KG1 (cell line): ENCODE results near the gene IGF1R.
"Not testable (repeated sequence)": the region's sequence is repeated elsewhere in the genome, so short reads cannot be mapped to it uniquely, and the experiment has no call there.

Source experiments
- DNase-seq: peaks from one replicate; lab custom pipeline; 2025; lab: John Stamatoyannopoulos, UW

The IGF1R gene

DNA sequence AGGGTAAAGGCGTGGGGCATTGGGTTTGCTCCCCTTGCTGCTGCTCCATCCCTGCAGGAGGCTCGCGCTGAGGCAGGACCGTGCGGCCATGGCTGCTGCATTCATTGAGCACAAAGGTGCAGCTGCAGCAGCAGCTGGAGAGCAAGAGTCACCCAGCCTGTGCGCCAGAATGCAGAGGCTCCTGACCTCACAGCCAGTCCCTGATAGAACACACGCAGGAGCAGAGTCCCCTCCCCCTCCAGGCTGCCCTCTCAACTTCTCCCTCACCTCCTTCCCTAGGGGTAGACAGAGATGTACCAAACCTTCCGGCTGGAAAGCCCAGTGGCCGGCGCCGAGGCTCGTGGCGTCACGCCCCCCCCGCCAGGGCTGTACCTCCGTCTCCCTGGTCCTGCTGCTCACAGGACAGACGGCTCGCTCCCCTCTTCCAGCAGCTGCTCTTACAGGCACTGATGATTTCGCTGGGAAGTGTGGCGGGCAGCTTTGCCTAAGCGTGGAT lies 312.3 kb downstream of the IGF1R start:
- no peak for DNase-seq

- DNase-seq: no peak
Measured at GRCh38 chr15:98963444-98963843, 315.1 kb downstream of the IGF1R start.

DNA sequence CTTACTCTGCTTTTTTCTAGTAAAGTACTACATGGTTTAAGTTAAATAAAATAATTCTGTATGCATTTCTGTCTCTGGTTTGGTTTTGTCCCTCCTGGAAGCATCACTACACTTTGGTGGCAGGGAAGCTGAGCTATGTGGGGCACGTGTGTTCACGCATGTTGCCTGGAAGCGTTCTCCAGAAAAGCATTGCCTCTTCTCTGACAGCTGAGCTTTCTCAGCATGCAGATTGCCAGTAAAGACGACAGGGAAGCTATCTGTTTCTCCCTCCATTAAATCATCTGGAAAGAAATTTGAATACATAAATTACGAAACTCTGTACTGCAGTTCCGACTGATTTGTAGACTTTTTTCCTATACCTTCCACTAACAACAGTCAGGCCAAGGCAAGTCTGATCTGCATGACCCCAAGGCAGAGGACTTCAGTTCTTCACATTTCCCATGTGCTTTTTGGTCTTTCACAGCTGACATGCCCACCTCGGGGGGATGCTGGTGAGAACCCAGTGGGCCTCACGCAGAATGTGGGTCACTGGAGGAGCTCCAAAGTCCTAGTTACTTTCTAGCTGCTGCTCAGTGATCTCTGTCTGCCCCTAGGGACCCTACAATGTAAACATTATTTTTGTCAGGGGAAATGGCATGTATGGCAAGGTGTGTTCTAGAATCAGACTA lies 316.3 kb downstream of the IGF1R start:
- no peak for DNase-seq

DNA sequence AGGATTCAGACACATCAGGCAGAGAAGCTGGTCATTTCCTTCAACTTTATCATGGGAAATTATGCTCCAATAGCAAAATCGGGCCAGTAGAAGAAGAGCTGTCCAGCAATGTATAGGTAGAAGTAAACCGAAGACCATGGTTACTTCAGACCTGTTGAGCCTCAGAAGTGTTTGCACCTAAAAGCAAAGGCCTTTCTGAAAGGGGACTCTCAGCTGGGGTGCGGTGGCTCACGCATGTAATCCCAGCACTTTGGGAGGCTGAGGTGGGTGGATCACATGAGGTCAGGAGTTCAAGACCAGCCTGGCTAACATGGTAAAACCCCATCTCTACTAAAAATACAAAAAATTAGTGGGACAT lies 316.8 kb downstream of the IGF1R start:
- not testable (repeated sequence) for DNase-seq

- no peak for DNase-seq
Measured at GRCh38 chr15:98965597-98965996, 317.3 kb downstream of the IGF1R start.

- DNase-seq: no peak
Measured at GRCh38 chr15:98966091-98966787, 317.9 kb downstream of the IGF1R start.

DNA sequence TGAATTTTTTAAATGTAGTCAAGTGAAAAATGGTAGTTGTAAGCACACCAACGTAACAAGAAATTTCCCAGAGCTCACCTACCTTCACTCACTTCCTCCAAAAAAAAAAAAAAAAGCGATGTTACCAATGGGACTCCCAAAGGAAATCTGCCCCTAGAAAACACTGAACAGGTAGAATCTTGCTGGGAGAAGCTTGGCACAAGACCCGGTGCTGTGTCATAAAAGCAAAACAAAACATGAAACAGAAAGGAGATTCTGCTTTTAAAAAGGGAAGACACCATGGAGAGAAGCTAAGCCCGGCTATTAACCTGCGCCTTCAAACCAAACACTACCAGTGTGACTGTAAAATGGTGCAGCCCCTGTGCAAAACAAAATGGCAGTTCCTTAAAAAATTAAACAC lies 318.8 kb downstream of the IGF1R start:
- DNase-seq: no peak

GRCh38 chr15:98967916-98968315 lies 319.6 kb downstream of the IGF1R start:
- no peak for DNase-seq

DNA sequence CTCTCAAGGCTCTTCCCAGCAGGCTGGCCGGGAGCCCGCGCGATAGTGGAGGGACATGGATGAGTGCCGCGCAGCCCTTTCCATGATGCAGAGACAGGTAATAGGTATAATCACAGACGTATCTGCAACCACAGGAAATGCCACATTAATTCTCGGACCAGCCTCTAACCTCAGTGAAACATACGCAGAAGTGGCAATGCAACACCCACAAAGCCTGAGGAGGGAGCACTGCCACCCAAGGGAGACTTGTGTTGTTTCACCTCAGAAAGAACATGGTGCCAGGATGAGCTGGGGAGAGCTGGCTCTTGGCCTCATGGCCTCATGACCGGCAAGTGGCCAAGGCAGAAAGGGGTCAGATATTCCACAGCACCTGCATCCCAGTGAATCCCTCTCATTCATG lies 320.2 kb downstream of the IGF1R start:
- DNase-seq: no peak

DNA sequence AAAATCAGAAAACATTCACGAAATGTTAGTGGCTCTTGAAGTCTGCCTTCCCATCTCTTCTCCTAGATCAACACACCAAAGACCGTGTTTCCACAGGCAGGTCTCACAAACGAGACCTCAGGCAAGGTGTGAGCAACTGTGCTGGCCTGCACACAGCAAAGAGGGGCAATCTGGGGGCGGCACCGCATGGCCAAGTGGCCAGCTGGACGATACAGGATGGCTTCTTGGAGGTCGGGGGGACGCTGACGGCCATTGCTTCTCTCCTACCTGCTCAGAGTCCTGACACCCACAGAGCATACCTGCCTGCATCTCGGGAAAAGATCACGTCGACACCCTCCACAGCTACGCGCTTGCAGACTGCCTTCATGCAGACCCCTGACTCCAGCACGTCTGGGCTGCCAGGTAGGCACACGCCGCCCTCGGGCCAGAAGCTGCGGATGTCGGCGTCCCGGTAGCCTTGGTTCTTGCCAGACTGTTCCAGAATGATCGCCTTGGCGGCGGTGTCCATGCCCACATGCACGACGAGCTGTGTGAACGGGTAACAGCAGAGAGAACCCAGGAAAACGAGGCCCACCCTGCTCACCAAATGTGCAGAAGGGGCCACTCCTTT lies 320.9 kb downstream of the IGF1R start:
- no peak for DNase-seq

DNA sequence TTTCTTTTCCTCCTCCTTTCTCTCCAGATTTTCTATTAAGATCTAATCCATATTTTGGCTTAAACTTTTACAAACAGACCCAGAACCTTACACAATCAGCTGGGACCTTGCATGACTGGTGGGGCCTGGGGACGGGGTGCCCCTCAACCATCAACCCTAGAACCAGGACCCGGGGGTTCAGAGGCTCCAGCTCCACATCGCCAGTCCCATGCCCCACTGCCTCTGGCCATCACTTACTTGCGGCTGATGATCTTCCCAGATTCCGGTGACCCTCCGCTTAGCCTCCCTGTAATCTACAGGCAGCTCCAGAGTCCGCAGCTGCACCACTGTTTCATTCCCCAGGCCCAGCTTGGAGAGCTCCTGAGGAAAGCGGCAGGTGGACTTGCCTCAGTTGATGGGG lies 322.5 kb downstream of the IGF1R start:
- DNase-seq: no peak

DNA sequence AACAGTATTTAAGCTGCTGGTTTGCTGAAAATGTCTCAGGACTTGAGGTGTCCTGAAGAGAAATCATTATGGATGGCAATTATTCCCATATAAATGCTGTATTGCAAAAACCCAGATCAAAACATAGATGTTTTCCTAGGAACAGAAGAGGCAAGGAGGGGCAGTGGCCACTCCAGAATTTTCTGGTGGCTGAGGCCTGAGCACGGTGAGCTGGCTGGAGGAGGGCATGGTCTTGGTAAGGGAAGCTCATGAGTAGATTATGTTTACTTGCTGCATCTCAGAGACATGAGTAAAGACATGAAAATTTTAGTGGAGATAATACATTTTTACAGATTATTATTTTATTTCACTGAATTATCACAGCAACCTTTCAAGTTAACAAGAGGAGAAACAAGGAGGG lies 328.2 kb downstream of the IGF1R start:
- no peak for DNase-seq

DNA sequence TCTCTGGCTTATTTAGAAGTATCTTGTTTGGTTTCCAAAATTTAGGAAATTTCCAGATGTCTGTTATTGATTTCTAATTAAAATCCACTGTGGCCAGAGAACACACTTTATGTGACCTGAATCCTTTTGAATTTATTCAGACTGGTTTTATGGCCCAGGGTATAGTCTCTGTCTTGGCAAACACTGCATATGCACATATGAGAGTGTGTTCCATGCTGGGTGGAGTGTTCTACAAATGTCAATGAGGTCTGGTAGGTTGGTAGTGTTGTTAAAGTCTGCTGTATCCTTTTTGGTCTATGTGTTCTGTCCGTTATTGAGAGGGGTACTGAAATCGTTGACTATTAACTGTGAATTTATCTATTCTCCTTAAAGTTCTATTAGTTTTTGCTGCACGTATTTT lies 329.1 kb downstream of the IGF1R start:
- no peak for DNase-seq

DNA sequence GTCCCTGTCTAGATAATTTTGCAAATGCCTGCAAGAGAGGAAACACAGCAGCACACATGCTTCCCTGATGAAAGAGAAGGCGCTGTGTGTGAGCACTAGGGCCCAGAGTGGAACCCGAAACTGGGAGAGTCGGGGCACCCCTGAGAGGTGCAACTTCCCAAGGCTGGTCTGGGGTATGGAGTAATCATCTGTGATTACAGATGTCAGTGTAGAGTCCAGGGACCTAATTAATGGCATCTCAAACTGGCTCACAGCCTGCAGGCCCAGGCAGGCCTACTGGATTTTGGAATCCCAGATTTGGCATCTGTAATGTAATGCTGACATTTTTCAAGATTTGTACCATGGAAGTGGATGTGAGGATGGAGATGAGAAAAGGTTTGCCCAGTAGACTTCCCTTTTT lies 329.8 kb downstream of the IGF1R start:
- no peak for DNase-seq

GRCh38 chr15:98980899-98981228 lies 332.5 kb downstream of the IGF1R start:
- DNase-seq: no peak

GRCh38 chr15:98981851-98982722 lies 333.7 kb downstream of the IGF1R start:
- DNase-seq: no peak

- no peak for DNase-seq
Measured at GRCh38 chr15:98983334-98983733, 335.0 kb downstream of the IGF1R start.

DNA sequence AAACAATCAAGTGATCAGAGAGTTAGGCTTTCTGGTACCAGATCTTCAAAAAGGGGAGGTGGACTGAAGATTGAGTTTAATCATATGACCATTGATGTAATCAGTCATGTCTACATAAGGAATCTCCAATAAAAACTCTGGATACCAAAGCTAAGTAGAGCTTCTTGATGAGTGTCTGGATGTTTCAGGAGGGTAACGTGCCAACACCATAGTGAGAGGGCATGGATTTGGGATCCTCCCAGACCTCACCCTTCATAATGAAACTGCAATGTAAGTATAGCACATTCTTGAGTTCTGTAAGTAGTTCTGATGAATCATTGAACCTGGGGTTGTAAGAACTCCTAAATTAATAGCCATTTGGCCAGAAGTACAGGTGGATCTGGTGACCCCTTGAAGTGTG lies 337.9 kb downstream of the IGF1R start:
- DNase-seq: no peak

DNA sequence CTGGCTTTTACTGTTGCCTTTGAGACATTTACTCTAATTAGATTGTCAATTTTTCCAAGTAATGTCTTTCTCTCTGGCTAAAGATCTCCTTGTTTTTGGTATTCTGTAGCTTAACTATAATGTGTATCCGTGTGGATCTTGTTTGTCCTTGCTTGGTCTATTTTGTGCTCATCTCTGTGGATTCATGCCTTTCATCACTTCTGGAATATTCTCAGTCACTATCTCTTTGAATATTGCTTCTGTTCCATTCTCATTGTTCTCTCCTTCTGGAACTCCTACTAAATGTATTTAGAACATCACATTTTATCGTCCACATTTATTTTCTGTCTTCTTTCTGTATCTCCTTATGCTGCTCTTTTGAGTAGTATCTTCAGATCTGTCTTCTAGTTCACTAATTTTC lies 346.6 kb downstream of the IGF1R start:
- no peak for DNase-seq

DNA sequence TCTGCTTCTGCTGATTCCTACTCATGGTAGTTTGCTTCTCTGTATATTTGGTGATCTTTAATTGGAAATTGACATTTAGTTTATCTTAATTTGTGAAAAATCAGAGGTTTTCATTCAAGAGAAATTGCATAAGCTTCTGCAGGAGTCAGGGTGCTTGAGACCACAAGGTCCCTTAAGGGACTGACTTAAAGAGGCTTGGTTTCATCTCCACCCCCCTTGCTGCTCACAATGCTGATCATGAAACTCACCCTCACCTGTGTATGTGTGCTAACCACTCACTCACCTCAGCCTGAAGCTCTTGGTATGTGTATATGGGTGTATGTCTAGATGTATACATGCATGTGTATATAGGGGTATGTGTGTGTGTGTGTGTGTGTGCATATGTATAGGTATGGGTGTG lies 347.8 kb downstream of the IGF1R start:
- DNase-seq: no peak

GRCh38 chr15:98996624-98997023 lies 348.3 kb downstream of the IGF1R start:
- no peak for DNase-seq

- no peak for DNase-seq
Measured at GRCh38 chr15:98997312-98997711, 349.0 kb downstream of the IGF1R start.

- no peak for DNase-seq
Measured at GRCh38 chr15:98997755-98998154, 349.4 kb downstream of the IGF1R start.
